ENCODE results near the gene BLOC1S4. TPM values are rescaled to one million over a fixed set of nuclear protein-coding genes. Genes with fewer than 3 reads are reported as not detected.

Gene BLOC1S4
- total and polyA plus RNA-seq, 2 experiments from 2014 or later, result 23.9 to 35.2 TPM

DNA sequence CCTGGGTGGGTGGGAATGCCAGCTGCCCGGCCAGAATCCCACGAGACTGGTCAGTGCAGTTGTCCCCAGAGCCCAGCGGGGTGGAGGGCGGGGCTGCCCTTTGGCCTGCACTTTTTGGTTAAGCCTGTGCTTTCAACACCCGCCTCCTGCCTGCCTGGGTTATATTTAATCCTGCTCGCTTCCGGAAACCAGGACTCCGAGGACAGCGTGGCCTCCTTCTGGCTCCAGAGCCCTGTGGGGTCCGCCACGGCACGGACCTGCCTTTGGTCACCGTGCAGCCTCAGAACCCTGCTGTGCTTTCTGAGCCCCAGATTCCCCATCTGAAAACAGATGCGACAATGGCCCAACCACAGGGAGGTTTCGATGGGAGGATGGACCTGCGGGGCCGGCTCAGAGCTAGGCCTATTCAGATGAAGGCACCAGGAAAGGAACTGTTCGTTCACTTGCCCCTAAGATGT is 37.2 kb downstream of the BLOC1S4 start (continued):
- TF ChIP-seq EZH2 (IDR thresholded peaks at IDR 0.05; ENCODE audit: low read depth, unreplicated experiment) (no peak), NANOG (IDR thresholded peaks at IDR 0.05; ENCODE audit: borderline replicate concordance) (no peak), CREB1 (CRISPR knock-in tag; IDR thresholded peaks at IDR 0.05; ENCODE audit: low read depth) (no peak), STAT1 (IDR thresholded peaks at IDR 0.05; ENCODE audit: unreplicated experiment) (no peak), EZH2phosphoT487 (IDR thresholded peaks at IDR 0.05; ENCODE audit: unreplicated experiment) (no peak)

DNA sequence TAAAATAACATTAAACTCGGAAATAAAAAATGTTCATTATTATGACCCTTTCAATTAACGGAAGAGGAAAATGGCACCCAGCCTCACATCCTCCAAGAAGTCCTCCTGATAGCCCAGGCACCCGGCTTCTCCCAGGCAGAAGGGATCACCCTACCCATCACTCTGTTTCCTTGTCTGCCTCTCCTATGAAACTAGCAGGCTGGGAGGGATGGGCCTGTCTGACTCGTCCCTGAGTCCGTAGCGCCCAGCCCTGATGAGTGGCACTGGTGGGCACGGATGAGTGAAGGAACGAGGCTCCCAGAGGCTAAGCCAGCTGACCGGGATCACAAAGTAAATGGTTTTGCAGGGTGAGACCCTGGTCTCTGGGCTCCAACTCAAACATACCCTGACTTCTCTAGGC is 37.9 kb downstream of the BLOC1S4 start:
- no peaks in the 10 kb centered on the region for H3K36me3 Mint-ChIP-seq (ENCODE audit: low read depth)
- TF ChIP-seq STAT1 (IDR thresholded peaks at IDR 0.05; ENCODE audit: unreplicated experiment), result no peak
- no peak for TF ChIP-seq EZH2phosphoT487 (IDR thresholded peaks at IDR 0.05; ENCODE audit: unreplicated experiment)
- no peak for TF ChIP-seq ZNF331 (CRISPR knock-in tag; IDR thresholded peaks at IDR 0.05; ENCODE audit: low read depth)
- TF ChIP-seq, protein P1, sequence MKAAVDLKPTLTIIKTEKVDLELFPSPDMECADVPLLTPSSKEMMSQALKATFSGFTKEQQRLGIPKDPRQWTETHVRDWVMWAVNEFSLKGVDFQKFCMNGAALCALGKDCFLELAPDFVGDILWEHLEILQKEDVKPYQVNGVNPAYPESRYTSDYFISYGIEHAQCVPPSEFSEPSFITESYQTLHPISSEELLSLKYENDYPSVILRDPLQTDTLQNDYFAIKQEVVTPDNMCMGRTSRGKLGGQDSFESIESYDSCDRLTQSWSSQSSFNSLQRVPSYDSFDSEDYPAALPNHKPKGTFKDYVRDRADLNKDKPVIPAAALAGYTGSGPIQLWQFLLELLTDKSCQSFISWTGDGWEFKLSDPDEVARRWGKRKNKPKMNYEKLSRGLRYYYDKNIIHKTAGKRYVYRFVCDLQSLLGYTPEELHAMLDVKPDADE (IDR thresholded peaks at IDR 0.05), result no peak
- TF ChIP-seq EZH2 (IDR thresholded peaks at IDR 0.05; ENCODE audit: low read depth, unreplicated experiment), result no peak
- TF ChIP-seq, protein P2, sequence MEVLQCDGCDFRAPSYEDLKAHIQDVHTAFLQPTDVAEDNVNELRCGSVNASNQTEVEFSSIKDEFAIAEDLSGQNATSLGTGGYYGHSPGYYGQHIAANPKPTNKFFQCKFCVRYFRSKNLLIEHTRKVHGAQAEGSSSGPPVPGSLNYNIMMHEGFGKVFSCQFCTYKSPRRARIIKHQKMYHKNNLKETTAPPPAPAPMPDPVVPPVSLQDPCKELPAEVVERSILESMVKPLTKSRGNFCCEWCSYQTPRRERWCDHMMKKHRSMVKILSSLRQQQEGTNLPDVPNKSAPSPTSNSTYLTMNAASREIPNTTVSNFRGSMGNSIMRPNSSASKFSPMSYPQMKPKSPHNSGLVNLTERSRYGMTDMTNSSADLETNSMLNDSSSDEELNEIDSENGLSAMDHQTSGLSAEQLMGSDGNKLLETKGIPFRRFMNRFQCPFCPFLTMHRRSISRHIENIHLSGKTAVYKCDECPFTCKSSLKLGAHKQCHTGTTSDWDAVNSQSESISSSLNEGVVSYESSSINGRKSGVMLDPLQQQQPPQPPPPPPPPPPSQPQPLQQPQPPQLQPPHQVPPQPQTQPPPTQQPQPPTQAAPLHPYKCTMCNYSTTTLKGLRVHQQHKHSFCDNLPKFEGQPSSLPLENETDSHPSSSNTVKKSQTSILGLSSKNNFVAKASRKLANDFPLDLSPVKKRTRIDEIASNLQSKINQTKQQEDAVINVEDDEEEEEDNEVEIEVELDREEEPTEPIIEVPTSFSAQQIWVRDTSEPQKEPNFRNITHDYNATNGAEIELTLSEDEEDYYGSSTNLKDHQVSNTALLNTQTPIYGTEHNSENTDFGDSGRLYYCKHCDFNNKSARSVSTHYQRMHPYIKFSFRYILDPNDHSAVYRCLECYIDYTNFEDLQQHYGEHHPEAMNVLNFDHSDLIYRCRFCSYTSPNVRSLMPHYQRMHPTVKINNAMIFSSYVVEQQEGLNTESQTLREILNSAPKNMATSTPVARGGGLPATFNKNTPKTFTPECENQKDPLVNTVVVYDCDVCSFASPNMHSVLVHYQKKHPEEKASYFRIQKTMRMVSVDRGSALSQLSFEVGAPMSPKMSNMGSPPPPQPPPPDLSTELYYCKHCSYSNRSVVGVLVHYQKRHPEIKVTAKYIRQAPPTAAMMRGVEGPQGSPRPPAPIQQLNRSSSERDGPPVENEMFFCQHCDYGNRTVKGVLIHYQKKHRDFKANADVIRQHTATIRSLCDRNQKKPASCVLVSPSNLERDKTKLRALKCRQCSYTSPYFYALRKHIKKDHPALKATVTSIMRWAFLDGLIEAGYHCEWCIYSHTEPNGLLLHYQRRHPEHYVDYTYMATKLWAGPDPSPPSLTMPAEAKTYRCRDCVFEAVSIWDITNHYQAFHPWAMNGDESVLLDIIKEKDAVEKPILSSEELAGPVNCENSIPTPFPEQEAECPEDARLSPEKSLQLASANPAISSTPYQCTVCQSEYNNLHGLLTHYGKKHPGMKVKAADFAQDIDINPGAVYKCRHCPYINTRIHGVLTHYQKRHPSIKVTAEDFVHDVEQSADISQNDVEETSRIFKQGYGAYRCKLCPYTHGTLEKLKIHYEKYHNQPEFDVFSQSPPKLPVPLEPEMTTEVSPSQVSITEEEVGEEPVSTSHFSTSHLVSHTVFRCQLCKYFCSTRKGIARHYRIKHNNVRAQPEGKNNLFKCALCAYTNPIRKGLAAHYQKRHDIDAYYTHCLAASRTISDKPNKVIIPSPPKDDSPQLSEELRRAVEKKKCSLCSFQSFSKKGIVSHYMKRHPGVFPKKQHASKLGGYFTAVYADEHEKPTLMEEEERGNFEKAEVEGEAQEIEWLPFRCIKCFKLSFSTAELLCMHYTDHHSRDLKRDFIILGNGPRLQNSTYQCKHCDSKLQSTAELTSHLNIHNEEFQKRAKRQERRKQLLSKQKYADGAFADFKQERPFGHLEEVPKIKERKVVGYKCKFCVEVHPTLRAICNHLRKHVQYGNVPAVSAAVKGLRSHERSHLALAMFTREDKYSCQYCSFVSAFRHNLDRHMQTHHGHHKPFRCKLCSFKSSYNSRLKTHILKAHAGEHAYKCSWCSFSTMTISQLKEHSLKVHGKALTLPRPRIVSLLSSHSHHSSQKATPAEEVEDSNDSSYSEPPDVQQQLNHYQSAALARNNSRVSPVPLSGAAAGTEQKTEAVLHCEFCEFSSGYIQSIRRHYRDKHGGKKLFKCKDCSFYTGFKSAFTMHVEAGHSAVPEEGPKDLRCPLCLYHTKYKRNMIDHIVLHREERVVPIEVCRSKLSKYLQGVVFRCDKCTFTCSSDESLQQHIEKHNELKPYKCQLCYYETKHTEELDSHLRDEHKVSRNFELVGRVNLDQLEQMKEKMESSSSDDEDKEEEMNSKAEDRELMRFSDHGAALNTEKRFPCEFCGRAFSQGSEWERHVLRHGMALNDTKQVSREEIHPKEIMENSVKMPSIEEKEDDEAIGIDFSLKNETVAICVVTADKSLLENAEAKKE (CRISPR knock-in tag; IDR thresholded peaks at IDR 0.05), result no peak
- TF ChIP-seq, protein P3, sequence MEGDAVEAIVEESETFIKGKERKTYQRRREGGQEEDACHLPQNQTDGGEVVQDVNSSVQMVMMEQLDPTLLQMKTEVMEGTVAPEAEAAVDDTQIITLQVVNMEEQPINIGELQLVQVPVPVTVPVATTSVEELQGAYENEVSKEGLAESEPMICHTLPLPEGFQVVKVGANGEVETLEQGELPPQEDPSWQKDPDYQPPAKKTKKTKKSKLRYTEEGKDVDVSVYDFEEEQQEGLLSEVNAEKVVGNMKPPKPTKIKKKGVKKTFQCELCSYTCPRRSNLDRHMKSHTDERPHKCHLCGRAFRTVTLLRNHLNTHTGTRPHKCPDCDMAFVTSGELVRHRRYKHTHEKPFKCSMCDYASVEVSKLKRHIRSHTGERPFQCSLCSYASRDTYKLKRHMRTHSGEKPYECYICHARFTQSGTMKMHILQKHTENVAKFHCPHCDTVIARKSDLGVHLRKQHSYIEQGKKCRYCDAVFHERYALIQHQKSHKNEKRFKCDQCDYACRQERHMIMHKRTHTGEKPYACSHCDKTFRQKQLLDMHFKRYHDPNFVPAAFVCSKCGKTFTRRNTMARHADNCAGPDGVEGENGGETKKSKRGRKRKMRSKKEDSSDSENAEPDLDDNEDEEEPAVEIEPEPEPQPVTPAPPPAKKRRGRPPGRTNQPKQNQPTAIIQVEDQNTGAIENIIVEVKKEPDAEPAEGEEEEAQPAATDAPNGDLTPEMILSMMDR (conservative IDR thresholded peaks at IDR 0.05; ENCODE audit: low read depth in 2 of 2), result no peak
- TF ChIP-seq NANOG (IDR thresholded peaks at IDR 0.05; ENCODE audit: borderline replicate concordance), result no peak
- TF ChIP-seq JUNB (IDR thresholded peaks at IDR 0.05; ENCODE audit: unreplicated experiment), result no peak
- no peak for TF ChIP-seq CREB1 (CRISPR knock-in tag; IDR thresholded peaks at IDR 0.05; ENCODE audit: low read depth)
- TF ChIP-seq, protein P4, sequence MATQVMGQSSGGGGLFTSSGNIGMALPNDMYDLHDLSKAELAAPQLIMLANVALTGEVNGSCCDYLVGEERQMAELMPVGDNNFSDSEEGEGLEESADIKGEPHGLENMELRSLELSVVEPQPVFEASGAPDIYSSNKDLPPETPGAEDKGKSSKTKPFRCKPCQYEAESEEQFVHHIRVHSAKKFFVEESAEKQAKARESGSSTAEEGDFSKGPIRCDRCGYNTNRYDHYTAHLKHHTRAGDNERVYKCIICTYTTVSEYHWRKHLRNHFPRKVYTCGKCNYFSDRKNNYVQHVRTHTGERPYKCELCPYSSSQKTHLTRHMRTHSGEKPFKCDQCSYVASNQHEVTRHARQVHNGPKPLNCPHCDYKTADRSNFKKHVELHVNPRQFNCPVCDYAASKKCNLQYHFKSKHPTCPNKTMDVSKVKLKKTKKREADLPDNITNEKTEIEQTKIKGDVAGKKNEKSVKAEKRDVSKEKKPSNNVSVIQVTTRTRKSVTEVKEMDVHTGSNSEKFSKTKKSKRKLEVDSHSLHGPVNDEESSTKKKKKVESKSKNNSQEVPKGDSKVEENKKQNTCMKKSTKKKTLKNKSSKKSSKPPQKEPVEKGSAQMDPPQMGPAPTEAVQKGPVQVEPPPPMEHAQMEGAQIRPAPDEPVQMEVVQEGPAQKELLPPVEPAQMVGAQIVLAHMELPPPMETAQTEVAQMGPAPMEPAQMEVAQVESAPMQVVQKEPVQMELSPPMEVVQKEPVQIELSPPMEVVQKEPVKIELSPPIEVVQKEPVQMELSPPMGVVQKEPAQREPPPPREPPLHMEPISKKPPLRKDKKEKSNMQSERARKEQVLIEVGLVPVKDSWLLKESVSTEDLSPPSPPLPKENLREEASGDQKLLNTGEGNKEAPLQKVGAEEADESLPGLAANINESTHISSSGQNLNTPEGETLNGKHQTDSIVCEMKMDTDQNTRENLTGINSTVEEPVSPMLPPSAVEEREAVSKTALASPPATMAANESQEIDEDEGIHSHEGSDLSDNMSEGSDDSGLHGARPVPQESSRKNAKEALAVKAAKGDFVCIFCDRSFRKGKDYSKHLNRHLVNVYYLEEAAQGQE (IDR thresholded peaks at IDR 0.05; ENCODE audit: unreplicated experiment), result no peak
- TF ChIP-seq ZNF114 (CRISPR knock-in tag; IDR thresholded peaks at IDR 0.05), result no peak
- no peak for TF ChIP-seq POLR2AphosphoS5 (IDR thresholded peaks at IDR 0.05; ENCODE audit: low read depth)
- H3K27me3 Mint-ChIP-seq (ENCODE audit: insufficient read depth, low read depth, poor library complexity), result no peaks in the 10 kb centered on the region
- no peaks in the 10 kb centered on the region for H3F3A ChIP-seq (replicated peaks; ENCODE audit: low read depth)
- H3K27ac Mint-ChIP-seq, result no peak overlapping the region
- H2AFZ ChIP-seq, result no peak overlapping the region
- H3K4me3 Mint-ChIP-seq, result no peak overlapping the region
- H3K9me3 Mint-ChIP-seq, result no peaks in the 10 kb centered on the region
- no peak overlapping the region for H3K4me3 ChIP-seq
- DNase-seq (ENCODE audit: low spot score) (no peak), ATAC-seq (no peak)
- no peaks in the 10 kb centered on the region for H3K9me2 ChIP-seq (ENCODE audit: insufficient read depth)
- no peak overlapping the region for H3K4me2 ChIP-seq
- H4K20me1 ChIP-seq (replicated peaks; ENCODE audit: insufficient read depth), result no peaks in the 10 kb centered on the region
- H3K4me1 Mint-ChIP-seq, result peaks cover 4% of the 10 kb centered on the region; the same call in 2 of the 3 replicates
- H3K27me3 ChIP-seq (ENCODE audit: insufficient read depth), result no peaks in the 10 kb centered on the region
- H3K79me2 ChIP-seq (replicated peaks; ENCODE audit: insufficient read depth), result no peaks in the 10 kb centered on the region
- no peak overlapping the region for H3K27ac ChIP-seq (ENCODE audit: low read depth)
- H3K36me3 ChIP-seq (ENCODE audit: insufficient read depth), result no peaks in the 10 kb centered on the region
- H3K4me1 ChIP-seq (ENCODE audit: insufficient read depth), result no peaks in the 10 kb centered on the region

All from GM23338 (cell line).